Measurements from ENCODE around the gene FOCAD. TPM values are rescaled to one million over a fixed set of nuclear protein-coding genes. Genes with fewer than 3 reads are reported as not detected.
A peak's percentile ranks its signal among the peaks of the same experiment; 100 is the strongest.

The FOCAD gene
- total and polyA plus RNA-seq, 10 of the 15 experiments (the other 5 are each of a cell fraction or from before 2014, with no cell fraction given): 13.7 to 93.0 (median 41.8) TPM

GRCh38 chr9:20996809-20997208 is 312.8 kb downstream of the FOCAD start:
- TF ChIP-seq ATF7 (IDR thresholded peaks at IDR 0.05; ENCODE audit: low read depth) (peak; percentile 64), PML (IDR thresholded peaks at IDR 0.05; ENCODE audit: low read length) (peak; percentile 49; the same call in 1 of the 2 replicates), ZBED1 (IDR thresholded peaks at IDR 0.05; ENCODE audit: borderline replicate concordance) (peak; percentile 38; the same call in 1 of the 2 replicates), IKZF1 (conservative IDR thresholded peaks at IDR 0.05) (peak; percentile 18; the same call in 1 of the 2 replicates), MTA2 (IDR thresholded peaks at IDR 0.05; ENCODE audit: low read depth) (peak; percentile 15; the same call in 1 of the 2 replicates), EZH2 (IDR thresholded peaks at IDR 0.05; ENCODE audit: borderline replicate concordance, control insufficient read depth, low read depth, low read length) (no peak), NFIC (IDR thresholded peaks at IDR 0.05; ENCODE audit: low read depth, low read length) (peak; percentile 41; the same call in 1 of the 2 replicates), SRF (IDR thresholded peaks at IDR 0.05; ENCODE audit: low read depth in 2 of 2, low read length in 2 of 2) (no peak), ETV6 (conservative IDR thresholded peaks at IDR 0.05 in 1 of 2, IDR thresholded peaks at IDR 0.05 in 1 of 2; ENCODE audit: borderline replicate concordance in 1 of 2, low read depth in 1 of 2) (peak in 1 of 2 experiments; percentile 41; a peak in 1 of 4 replicates), RUNX3 (IDR thresholded peaks at IDR 0.05; ENCODE audit: low read length) (peak; percentile 77), IKZF2 (IDR thresholded peaks at IDR 0.05) (0 out of 4 replicates have a peak, but pooled peaks of 1 of the 2 experiments have one; percentile 34), MEF2B (IDR thresholded peaks at IDR 0.05; ENCODE audit: partially characterized antibody, poor library complexity, severe bottlenecking) (peak; percentile 88), CREM (IDR thresholded peaks at IDR 0.05; ENCODE audit: low read depth) (peak; percentile 45; the same call in 1 of the 2 replicates), ZNF384 (IDR thresholded peaks at IDR 0.05; ENCODE audit: borderline replicate concordance, low read depth, low read length) (no peak), ZSCAN29 (IDR thresholded peaks at IDR 0.05) (no peak), MEF2A (IDR thresholded peaks at IDR 0.05; ENCODE audit: insufficient read depth, low read depth, low read length) (peak; percentile 88), PKNOX1 (IDR thresholded peaks at IDR 0.05) (peak; percentile 43), ATF2 (IDR thresholded peaks at IDR 0.05; ENCODE audit: low read length) (peak; percentile 46; the same call in 1 of the 2 replicates)
- Histone ChIP-seq H3K27me3 (replicated peaks in 1 of 2; ENCODE audit: control insufficient read depth in 2 of 2, insufficient read depth in 2 of 2, low read length in 1 of 2) (no peaks in the 10 kb centered on the region), H3K27ac (ENCODE audit: control insufficient read depth, insufficient read depth) (peak overlapping the region; percentile 57), H3K9ac (ENCODE audit: control insufficient read depth, insufficient read depth, low read length) (no peak overlapping the region), H3K4me2 (ENCODE audit: control insufficient read depth, insufficient read depth) (peak overlapping the region; percentile 41), H3K36me3 (ENCODE audit: control insufficient read depth in 2 of 2, insufficient read depth in 2 of 2, low read length in 1 of 2) (peaks cover 1 to 6% of the 10 kb centered on the region in 2 experiments), H3K9me3 (replicated peaks; ENCODE audit: control insufficient read depth, insufficient read depth, low read length) (no peaks in the 10 kb centered on the region; the same call in 2 of the 3 replicates), H4K20me1 (ENCODE audit: control insufficient read depth, insufficient read depth) (no peaks in the 10 kb centered on the region), H3K4me3 (no peak overlapping the region), H3K4me1 (ENCODE audit: control insufficient read depth, insufficient read depth, low read length) (peaks cover 18% of the 10 kb centered on the region), H3K79me2 (ENCODE audit: control insufficient read depth, insufficient read depth, low read length) (no peaks in the 10 kb centered on the region), H2AFZ (ENCODE audit: control insufficient read depth, low read depth, low read length) (no peak overlapping the region; the same call in 1 of the 2 replicates)
- intact Hi-C loops (cut with micrococcal nuclease; ENCODE audit: unreplicated experiment) (loop anchor here (2.0 kb wide), 1 partner anchor 34 kb away; the partner anchor contains the start of gene HACD4), in situ Hi-C loops (cut with MboI) (no loop called here)
- no TSS peak for BruUV-seq (replicated peaks)
- RAD21 ChIA-PET (ENCODE audit: unreplicated experiment): interaction anchor here (0.7 to 3.0 kb wide), 7 partner anchors 10 to 374 kb away, joined by 3 to 14 read pairs (median 6); partner anchors contain the start of genes HACD4 and MLLT3
- peak; percentile 90 for ATAC-seq
- SMC1A ChIA-PET (ENCODE audit: uncharacterized antibody, unreplicated experiment): interaction anchor here (0.6 to 3.2 kb wide), 15 partner anchors 10 to 338 kb away, joined by 3 to 17 read pairs (median 5); partner anchors contain the start of gene HACD4
- FAIRE-seq: no peak
- POLR2A ChIA-PET: interaction anchor here (0.9 to 1.6 kb wide), 3 partner anchors 16 to 100 kb away, joined by 3 to 7 read pairs (median 3); no protein-coding TSS in a partner anchor
- peak; percentile 56 for DNase-seq (ENCODE audit: low read depth, low spot score)
- CTCF ChIA-PET: interaction anchor here (0.5 to 1.4 kb wide), 9 partner anchors 13 to 491 kb away, joined by 3 to 5 read pairs (median 3); partner anchors contain the start of gene HACD4
- WGBS (ENCODE audit: insufficient coverage, insufficient replicate concordance, low lambda C conversion rate, missing lambda C conversion rate): 0% methylated on average over 2 of the region's 2 CpGs
